ENCODE data around the gene OR7G1. TPM values are rescaled to one million over a fixed set of nuclear protein-coding genes. Genes with fewer than 3 reads are reported as not detected.

Gene OR7G1, protein sequence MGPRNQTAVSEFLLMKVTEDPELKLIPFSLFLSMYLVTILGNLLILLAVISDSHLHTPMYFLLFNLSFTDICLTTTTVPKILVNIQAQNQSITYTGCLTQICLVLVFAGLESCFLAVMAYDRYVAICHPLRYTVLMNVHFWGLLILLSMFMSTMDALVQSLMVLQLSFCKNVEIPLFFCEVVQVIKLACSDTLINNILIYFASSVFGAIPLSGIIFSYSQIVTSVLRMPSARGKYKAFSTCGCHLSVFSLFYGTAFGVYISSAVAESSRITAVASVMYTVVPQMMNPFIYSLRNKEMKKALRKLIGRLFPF
- not detected for total RNA-seq

DNA sequence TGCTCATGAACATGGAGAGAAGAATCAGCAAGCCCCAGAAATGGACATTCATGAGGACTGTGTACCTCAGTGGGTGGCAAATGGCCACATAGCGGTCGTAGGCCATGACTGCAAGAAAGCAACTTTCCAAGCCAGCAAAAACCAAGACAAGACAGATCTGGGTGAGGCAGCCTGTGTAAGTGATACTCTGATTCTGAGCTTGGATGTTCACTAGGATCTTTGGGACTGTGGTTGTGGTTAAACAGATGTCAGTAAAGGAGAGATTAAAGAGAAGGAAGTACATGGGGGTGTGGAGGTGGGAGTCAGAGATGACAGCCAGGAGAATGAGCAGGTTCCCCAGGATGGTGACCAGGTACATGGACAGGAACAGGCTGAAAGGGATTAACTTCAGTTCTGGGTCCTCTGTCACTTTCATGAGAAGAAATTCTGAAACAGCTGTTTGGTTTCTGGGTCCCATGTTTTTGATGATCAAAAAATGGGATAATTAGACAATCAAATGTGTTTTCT lies at the start of gene OR7G1:
OR7G1 (minus strand) TSS at position 457 of the 507 bp plus-strand sequence; CDS start at position 457, 0 bp downstream.
- 79% methylated on average over 2 of the region's 2 CpGs; no CpG with 5 or more reads in 1 of the 2 donors for WGBS, 2 donors (ENCODE audit: low coverage in 1 of 2)
- no peaks in the 10 kb centered on the region for H3K36me3 ChIP-seq
- peaks cover 41% of the 10 kb centered on the region for H3K27me3 ChIP-seq
- no peak for ATAC-seq
- peaks cover 0 to 6% (median 0%) of the 10 kb centered on the region in 3 donors for H3K9me3 ChIP-seq
- H3K4me1 ChIP-seq: no peaks in the 10 kb centered on the region
- no peak within 1 kb of the TSS for H3K4me3 ChIP-seq
- no peak within 1 kb of the TSS for H3K27ac ChIP-seq
- no peak for TF ChIP-seq POLR2A (IDR thresholded peaks at IDR 0.05)
- no peak for TF ChIP-seq EP300 (IDR thresholded peaks at IDR 0.05)

DNA sequence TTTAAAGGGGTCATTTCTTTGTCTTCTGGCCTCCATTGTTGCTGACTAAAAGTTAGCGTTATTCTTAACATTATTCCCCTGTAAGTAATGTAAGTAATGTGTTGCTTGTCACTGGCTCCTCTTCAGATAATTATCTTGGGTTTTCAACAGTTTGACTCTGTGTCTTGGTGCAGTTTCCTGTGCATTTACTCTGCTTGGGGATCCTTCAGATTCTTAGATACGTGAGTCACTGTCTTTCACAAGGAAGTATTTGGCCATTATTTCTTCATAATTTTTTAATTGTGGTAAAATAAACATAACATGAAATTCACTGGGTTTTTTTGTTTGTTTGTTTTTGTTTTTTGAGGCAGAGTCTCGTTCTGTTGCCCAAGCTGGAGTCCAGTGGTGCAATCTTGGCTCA lies 49.7 kb upstream of the OR7G1 start:
- no peaks in the 10 kb centered on the region for H3K4me1 ChIP-seq
- WGBS, 2 donors (ENCODE audit: low coverage in 1 of 2): 93 to 95% methylated on average over 2 to 3 of the region's 3 CpGs
- no peak for TF ChIP-seq POLR2AphosphoS5 (IDR thresholded peaks at IDR 0.05)
- no peak for TF ChIP-seq POLR2A (IDR thresholded peaks at IDR 0.05)
- TF ChIP-seq EP300 (IDR thresholded peaks at IDR 0.05): no peak
- TF ChIP-seq, protein P1, sequence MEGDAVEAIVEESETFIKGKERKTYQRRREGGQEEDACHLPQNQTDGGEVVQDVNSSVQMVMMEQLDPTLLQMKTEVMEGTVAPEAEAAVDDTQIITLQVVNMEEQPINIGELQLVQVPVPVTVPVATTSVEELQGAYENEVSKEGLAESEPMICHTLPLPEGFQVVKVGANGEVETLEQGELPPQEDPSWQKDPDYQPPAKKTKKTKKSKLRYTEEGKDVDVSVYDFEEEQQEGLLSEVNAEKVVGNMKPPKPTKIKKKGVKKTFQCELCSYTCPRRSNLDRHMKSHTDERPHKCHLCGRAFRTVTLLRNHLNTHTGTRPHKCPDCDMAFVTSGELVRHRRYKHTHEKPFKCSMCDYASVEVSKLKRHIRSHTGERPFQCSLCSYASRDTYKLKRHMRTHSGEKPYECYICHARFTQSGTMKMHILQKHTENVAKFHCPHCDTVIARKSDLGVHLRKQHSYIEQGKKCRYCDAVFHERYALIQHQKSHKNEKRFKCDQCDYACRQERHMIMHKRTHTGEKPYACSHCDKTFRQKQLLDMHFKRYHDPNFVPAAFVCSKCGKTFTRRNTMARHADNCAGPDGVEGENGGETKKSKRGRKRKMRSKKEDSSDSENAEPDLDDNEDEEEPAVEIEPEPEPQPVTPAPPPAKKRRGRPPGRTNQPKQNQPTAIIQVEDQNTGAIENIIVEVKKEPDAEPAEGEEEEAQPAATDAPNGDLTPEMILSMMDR (IDR thresholded peaks at IDR 0.05): no peak
- H3K9me3 ChIP-seq: peaks cover 0 to 12% (median 0%) of the 10 kb centered on the region in 3 donors
- H3K4me3 ChIP-seq: no peak overlapping the region
- ATAC-seq: no peak
- no peak overlapping the region for H3K27ac ChIP-seq
- no peaks in the 10 kb centered on the region for H3K27me3 ChIP-seq
- H3K36me3 ChIP-seq: peaks cover 7 to 77% of the 10 kb centered on the region in 2 donors

DNA sequence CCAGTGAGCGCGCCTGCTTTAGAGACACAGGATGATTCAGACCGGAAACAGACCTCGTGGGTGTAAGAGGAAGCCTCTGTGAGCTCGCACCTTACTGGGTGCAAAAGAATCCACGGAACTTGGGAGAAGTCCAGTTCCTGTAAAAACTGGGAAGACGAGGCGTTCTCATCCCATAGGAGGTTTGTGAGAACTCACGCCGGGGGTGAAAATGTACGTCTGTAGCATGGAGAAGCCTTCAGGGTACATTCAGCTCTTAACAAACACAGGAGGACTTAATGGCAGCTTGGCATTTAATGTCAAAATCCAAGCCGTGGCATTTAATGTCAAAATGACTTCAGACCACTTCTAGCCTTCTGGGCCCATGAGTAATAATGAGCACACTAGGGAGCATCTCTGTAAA lies 45.9 kb upstream of the OR7G1 start:
- H3K27ac ChIP-seq: no peak overlapping the region
- H3K36me3 ChIP-seq: peaks cover 10 to 98% of the 10 kb centered on the region in 2 donors
- no peaks in the 10 kb centered on the region for H3K27me3 ChIP-seq
- TF ChIP-seq POLR2A (IDR thresholded peaks at IDR 0.05) (no peak), POLR2AphosphoS5 (IDR thresholded peaks at IDR 0.05) (no peak), EP300 (IDR thresholded peaks at IDR 0.05) (no peak)
- TF ChIP-seq, protein P1 (IDR thresholded peaks at IDR 0.05): no peak
- no peak for ATAC-seq
- WGBS, 2 donors (ENCODE audit: low coverage in 1 of 2): 98 to 100% methylated on average over 2 to 11 of the region's 12 CpGs
- H3K4me3 ChIP-seq: no peak overlapping the region
- H3K9me3 ChIP-seq: peaks cover 0 to 20% (median 0%) of the 10 kb centered on the region in 3 donors
- H3K4me1 ChIP-seq: no peaks in the 10 kb centered on the region

DNA sequence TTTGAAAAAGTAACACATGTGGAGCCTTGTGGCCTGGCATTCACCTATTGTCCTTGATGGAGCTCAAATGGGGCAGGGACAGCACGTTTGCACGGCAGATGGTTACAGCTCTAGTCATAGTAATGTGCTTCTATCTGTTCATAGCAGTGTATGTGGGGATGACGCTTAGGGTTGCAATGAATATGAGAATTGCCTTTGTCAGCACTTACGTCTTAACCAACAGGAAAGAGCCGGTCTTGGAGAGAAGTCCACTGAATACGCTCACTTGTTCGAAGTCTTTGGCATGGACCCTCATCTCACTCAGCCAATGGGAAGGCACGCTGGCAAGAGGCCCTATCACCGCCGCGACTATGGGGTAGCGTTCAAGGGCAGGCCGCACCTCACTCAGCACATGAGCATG lies 44.3 kb upstream of the OR7G1 start:
- Histone ChIP-seq H3K27me3 (no peaks in the 10 kb centered on the region), H3K36me3 (peaks cover 10 to 99% of the 10 kb centered on the region in 2 donors), H3K4me3 (no peak overlapping the region), H3K4me1 (no peaks in the 10 kb centered on the region), H3K9me3 (peaks cover 0 to 30% (median 0%) of the 10 kb centered on the region in 3 donors), H3K27ac (no peak overlapping the region)
- no peak for TF ChIP-seq POLR2A (IDR thresholded peaks at IDR 0.05)
- TF ChIP-seq EP300 (IDR thresholded peaks at IDR 0.05): no peak
- TF ChIP-seq POLR2AphosphoS5 (IDR thresholded peaks at IDR 0.05): no peak
- ATAC-seq: no peak
- 98% methylated on average over 9 to 10 of the region's 13 CpGs for WGBS, 2 donors (ENCODE audit: low coverage in 1 of 2)

DNA sequence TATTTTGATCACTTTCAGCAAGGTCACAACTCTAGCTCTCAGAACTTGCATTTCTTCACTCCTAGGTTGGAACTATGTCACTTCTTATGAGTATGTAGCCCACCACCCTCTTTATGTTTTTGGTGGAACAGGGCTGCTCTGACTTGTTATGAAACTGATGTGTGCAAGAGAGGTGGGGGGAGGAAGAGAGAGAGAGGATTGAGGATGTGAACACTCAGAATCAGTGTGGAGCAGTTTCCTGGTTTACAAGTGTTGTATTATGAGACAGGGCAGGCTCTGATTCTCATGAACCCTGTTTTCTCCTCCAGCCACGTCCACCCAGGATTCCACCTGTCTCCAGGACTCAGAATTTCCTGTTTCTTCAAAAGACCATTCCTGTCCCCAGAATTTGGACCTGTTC lies 40.7 kb upstream of the OR7G1 start:
- Histone ChIP-seq H3K36me3 (peaks cover 10 to 80% of the 10 kb centered on the region in 2 donors), H3K9me3 (peaks cover 0 to 35% (median 0%) of the 10 kb centered on the region in 3 donors), H3K4me3 (no peak overlapping the region), H3K27me3 (no peaks in the 10 kb centered on the region), H3K27ac (no peak overlapping the region), H3K4me1 (no peaks in the 10 kb centered on the region)
- no peak for ATAC-seq
- no peak for TF ChIP-seq POLR2A (IDR thresholded peaks at IDR 0.05)
- TF ChIP-seq POLR2AphosphoS5 (IDR thresholded peaks at IDR 0.05): no peak
- TF ChIP-seq EP300 (IDR thresholded peaks at IDR 0.05): no peak
- TF ChIP-seq, protein P1 (IDR thresholded peaks at IDR 0.05): no peak
- no CpG with 5 or more reads among the region's 1 CpG for WGBS, 2 donors (ENCODE audit: low coverage in 1 of 2)
